NCI-H1105 (cell line): ENCODE data around the gene PIP5KL1.
A peak's percentile ranks its signal among the peaks of the same experiment; 100 is the strongest.

Experiments
- DNase-seq: peaks from one replicate; lab custom pipeline; 2025; lab: John Stamatoyannopoulos, UW

The PIP5KL1 gene

GRCh38 chr9:127930231-127931091 lies at the start of gene PIP5KL1:
TSS of gene PIP5KL1 (minus strand) at chr9:127930777. CDS start at chr9:127930752, 25 bp downstream.
- peak; percentile 78 for DNase-seq

- no peak for DNase-seq
Measured at GRCh38 chr9:127980060-127980705, 49.6 kb upstream of the PIP5KL1 start.

- DNase-seq: peak; percentile 57
Measured at GRCh38 chr9:127979333-127980059, 48.9 kb upstream of the PIP5KL1 start.

DNA sequence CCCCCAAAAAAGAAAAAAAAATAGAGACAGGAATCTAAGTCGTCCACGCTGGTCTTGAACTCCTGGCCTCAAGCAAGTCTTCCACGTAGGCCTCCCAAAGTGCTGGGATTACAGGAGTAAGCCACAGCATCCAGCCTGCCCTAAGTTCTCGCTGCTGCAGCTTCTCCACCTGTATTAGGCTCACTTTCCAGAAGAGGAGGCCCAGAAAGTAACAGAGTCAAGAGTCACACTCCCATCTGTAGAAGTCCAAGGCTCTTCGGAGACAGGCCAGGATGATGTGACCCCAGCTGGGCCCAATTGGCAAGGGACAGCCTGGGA lies 48.4 kb upstream of the PIP5KL1 start:
- no peak for DNase-seq

DNA sequence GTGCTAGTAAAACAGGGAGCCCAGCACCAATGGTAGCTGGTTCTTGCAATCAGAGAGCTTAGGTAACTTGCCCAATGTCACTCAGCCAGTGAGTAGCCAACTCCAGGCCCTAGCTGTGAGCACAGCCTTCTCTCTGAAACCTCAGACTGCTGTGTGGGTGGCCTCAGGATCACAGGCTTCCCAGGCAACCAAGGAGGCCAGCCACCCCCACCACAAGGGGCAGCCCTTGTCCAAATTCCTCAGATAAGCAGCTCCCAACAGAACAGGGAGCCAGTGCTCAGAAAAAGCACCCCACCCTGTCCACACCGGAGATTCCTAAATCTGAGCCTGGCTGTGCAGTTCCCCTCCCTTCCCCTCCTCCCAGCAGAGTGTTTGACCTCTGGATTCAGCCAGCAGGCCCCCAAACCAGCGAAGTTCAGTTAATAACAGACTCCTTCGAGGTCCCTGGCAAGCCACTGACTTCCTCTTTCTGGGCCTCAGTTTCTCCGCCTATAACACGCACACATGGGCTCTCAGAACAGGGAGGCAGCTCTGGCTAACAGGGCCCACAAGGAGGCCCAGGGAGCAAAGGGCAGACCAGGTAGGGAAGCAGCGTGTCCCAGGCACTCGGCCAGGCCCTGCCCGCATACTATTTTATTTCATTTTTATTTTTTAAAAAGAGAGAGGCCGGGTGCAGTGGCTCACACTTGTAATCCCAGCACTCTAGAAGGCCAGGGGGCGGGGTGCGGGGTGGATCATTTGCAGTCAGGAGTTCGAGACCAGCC lies 47.5 kb upstream of the PIP5KL1 start:
- no peak for DNase-seq

- DNase-seq: no peak
Measured at GRCh38 chr9:127977009-127977883, 46.7 kb upstream of the PIP5KL1 start.

- DNase-seq: peak; percentile 84
Measured at GRCh38 chr9:127976498-127976897, 45.9 kb upstream of the PIP5KL1 start.

- DNase-seq: no peak
Measured at GRCh38 chr9:127975376-127976315, 45.1 kb upstream of the PIP5KL1 start.

DNA sequence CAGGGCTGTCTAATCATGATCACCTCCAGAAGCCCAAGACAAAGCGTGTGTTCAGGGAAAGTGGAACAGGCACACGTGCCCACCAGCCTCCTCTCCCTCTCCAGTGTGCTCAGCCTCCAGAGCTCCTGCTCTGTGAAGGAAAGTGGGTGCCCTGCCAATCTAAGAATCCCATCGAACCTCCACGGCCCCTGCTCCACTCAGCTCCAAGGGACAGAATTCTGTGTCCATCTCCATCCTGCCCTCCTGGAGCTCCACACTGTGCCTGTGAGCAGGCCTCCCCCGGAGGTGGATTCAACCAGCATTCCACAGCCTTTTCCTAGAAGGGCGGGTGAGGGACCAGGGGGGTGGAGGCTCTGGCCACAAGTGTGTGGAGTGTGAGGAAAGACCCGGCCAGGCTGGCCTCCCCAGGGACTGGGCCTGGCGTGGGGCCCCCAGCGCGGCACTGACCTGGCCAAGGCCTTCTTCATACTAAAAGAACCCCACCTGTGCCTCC lies 44.2 kb upstream of the PIP5KL1 start:
- no peak for DNase-seq

GRCh38 chr9:127974001-127974768 lies 43.6 kb upstream of the PIP5KL1 start:
- DNase-seq: no peak

DNA sequence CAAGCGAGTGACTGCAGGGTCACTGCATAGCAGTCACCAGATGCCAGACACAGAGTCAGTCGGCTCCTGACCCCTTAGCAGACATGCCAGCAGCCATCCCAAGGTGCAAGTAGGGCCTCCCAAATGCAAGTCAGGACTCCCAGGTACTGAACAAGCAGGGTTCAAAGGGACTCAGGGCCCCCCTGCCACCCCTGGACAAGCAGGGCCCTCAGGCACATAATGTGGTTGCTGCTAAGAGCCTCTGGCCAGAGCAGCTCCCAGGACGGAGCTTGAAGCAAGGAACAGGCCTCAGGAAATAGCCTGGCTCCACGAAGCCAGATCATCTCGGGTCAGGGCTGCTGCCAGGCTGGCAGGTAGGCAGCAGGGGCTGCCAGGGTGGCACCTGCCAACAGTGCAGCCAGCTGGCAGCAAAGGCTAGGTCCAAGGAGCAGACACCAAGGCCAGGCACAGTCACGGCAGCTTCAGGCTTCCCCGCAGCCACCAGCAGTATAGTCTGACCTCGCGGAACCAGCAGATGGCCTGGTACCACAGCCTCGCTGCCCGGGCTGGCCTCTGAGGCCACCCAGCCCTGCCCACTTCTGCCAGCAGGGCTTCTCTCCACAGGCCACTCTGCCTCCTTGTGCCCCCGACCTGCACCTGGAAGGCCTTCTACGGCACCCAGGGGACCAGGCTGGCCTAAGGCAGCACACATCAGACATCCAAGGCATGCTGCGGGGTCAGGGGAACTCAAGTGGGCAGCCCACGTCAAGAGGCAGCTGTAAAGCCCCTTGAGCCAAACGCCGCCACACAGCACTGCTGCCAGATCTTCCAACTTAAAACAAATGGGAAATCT lies 42.8 kb upstream of the PIP5KL1 start:
- no peak for DNase-seq

- no peak for DNase-seq
Measured at GRCh38 chr9:127972236-127972871, 41.8 kb upstream of the PIP5KL1 start.

DNA sequence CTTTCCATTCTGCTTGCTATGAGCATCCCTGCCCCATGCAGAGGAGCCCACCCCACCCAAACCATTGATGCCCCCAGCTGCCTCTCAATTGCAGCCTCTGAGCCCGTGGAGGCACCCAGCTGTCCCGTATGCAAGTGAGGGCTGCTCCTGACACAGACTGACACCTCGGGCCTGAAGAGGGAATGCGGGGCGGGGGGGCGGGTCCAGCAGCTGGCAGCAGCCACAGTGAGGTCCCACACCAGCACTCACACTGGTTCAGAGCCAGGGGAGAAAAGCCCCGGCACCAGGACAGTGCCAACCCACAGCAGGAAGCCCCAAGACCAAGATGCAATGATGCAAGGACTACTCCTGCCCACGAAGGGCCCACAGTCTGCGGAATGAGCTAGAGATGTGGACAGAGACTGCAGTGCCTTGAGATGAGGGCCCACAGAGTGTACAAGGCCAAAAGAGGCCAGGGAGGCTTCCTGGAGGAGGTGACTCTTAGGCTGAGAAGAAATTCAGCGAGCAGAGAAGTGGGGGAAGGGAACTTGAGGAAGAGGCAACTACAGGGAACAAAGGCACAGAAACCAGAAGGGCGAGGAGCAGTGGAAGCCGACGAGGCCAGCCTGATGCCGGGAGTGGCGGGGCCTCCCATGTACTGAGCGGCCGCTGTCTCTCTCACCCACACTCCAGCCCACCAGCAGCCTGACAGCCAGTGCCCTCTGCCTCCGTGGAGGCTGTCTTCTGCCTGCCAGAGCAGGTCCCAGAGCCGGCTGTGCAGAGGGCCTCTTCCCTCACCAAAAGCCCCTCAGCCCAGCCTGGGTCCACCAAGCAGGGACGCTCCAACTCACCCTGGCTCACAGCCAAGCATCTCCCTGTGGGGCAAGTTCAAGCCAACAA lies 41.0 kb upstream of the PIP5KL1 start:
- no peak for DNase-seq

DNA sequence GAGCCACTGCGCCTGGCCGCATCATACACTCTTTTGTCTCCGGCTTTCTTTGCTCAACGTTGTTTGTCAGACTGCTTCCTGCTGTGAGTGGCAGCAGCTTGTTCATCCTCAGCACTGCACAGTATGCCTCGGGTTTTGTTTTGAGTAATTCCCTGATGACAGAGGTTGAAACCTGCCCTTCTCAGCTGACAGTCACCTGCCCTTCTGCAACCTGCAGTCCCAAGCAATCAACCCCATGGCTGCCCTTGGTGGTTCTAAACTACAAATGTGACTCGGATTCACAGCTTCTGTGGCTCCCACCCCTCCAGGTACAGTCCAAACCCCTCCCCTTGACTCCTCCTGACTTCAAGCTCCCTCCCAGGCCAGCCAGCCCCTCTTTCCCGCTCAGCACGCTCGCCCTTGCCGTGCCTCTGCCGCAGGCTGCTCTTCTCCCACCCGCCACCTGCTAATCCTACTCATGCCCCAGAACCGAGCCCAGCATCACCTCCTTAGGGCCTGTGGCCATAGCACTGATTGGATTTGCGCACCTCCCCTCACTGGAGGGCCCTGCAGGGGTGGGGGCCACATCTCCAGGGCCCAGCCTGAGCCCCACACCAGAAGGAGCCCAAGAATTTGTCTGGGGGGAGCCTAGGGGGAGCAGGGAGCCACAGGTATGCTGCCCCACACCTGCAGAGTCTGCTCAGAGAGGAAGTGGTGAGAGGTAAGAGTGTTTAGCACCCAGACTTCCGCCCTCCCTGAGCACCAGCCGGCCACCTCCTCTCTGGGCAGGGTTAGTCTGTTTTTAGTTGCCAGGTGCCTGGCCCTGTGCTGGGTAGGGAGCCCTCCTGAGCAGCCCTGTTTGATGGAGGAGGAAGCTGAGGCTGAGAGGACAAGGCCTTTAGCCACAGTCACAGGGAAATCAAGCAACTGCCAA lies 40.1 kb upstream of the PIP5KL1 start:
- no peak for DNase-seq

DNA sequence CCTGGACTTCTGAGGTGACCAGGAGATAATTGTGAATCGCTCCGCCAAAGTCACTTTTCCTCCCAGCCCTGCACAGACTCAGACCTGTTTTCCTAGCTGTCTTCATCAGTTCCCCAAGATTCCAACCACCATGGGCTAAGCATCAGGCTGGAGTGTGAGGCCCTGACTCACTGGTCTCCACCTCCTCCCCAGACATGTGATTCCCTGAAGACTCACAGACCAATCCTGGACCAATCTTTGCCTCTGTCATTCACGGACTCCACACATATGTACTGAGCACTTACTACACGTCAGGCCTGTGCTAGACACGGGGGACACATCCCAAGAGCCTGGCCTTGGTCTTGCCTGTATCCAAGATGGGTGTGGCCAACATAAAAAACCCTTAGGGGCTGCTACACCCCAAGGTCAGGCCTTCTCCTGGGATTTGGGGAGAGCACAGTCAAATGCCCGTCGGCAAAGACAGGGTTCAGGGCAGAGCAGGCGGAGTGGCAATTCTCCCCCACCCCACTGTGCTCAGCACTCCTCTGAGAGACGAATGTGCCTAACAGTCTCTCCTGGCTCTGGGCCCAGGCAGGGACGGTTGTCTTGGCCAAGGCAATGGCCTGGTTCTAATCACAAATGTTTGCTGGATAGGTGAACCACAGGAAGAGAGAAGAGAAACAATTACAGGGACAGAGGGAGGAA lies 38.3 kb upstream of the PIP5KL1 start:
- no peak for DNase-seq
